NCI-H2227 treated with DMSO at 0.1 percent for 48 hours (cell line): ENCODE measurements around the gene C19orf25.

Experiments
- DNase-seq: peaks from one replicate; lab custom pipeline; 2025; lab: John Stamatoyannopoulos, UW

C19orf25 gene

DNA sequence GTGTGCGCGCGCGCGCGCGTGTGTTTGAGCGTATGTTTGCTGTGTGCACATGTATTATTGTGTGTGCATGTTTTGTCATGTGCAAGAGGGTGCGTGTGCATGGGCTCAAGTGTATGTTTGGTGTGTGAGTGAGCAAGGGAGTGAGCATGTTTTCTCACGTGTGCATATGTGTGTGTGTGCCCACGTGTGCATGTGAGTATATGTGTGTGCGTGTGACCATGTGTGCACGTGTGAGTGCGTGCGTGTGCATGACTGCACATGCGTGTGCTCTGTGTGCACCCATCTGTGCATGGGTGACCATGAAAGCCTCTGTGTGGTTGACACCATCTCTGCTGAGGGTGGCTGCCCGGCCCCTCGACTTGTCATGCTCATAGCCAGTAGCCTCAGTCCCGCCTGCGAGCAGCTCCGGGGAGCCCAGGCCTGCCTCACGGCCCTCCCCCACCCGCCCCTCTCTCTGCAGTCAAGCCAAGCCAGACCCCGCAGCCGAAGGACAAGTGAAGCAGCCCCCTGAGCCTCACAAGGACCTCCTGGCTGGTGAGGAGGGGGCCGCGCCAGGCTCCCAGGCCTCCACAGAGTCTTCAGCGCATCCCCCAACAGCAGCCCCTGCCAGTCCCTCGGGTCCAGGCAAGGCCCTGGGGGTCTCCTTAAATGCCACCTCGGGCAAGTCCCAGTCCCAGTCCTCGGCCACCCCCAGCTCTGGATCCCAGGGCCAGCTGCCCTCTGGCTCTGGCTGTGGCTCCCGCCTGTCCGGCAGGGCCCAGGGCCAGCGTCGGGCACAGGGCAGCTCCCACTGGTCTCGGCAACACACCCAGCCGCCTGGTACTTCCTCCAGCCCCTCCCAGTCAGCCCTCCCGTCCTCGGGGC, 17.9 kb upstream of the C19orf25 start:
- no peak for DNase-seq

- no peak for DNase-seq
Observed at GRCh38 chr19:1495799-1496713, 17.0 kb upstream of the C19orf25 start.

- no peak for DNase-seq
Observed at GRCh38 chr19:1495051-1495798, 16.2 kb upstream of the C19orf25 start.

DNA sequence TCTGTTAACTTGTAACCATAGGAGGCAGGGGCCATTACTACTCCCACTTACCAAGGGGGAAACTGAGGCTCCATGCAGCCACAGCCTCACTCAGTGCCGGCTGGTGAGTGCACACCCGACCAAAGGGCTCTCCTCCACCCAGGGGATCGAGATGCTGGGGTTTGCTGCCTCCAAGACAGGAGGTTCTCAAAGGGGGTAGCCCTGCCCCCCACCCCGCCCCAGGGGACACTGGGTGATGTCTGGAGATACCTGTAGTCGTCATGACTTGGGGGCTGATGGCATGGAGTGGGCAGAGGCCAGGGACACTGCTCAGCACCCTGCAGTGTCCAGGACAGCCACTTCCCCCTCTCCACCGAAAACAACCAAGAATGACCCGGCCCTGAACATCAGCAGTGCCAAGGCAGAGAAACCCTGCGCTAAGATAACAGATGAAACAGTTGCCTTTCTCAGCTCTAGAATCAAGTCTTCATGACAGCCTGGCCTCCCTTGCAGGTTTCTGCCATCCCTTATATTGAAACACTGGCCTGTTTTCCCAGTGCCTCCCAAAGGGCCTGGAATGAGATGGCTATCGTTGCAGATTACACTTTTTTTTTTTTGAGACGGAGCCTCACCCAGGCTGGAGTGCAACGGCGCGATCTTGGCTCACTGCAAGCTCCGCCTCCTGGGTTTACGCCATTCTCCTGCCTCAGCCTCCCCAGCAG, 15.2 kb upstream of the C19orf25 start:
- DNase-seq: no peak

- no peak for DNase-seq
Observed at GRCh38 chr19:1492474-1493006, 13.5 kb upstream of the C19orf25 start.

DNA sequence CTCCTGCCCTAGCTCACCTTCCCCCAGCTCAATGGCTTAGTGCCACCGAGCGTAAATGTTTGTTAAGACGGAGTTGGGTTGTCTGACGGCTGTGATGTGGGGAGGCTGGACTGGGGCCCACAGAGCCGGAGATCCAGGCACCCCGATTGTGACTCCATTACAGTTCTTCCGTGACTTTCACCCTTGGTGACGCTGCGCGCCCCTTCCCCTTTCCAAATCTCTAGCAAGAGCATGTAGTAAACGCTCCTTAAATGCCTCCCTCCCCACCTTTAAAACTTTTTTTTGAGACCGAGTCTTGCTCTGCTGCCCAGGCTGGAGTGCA, 12.8 kb upstream of the C19orf25 start:
- DNase-seq: no peak

- no peak for DNase-seq
Observed at GRCh38 chr19:1491114-1491848, 12.3 kb upstream of the C19orf25 start, which contains the start of gene REEP6. Gene REEP6, plus strand, starts transcription at chr19:1491181. Its CDS starts 89 bp downstream, at chr19:1491270.

- DNase-seq: peak; percentile 95
Observed at GRCh38 chr19:1490311-1491113, 11.5 kb upstream of the C19orf25 start, which contains the start of gene PCSK4. Gene PCSK4, minus strand, starts transcription at chr19:1490350. Its CDS starts 4 bp downstream, at chr19:1490346.

DNA sequence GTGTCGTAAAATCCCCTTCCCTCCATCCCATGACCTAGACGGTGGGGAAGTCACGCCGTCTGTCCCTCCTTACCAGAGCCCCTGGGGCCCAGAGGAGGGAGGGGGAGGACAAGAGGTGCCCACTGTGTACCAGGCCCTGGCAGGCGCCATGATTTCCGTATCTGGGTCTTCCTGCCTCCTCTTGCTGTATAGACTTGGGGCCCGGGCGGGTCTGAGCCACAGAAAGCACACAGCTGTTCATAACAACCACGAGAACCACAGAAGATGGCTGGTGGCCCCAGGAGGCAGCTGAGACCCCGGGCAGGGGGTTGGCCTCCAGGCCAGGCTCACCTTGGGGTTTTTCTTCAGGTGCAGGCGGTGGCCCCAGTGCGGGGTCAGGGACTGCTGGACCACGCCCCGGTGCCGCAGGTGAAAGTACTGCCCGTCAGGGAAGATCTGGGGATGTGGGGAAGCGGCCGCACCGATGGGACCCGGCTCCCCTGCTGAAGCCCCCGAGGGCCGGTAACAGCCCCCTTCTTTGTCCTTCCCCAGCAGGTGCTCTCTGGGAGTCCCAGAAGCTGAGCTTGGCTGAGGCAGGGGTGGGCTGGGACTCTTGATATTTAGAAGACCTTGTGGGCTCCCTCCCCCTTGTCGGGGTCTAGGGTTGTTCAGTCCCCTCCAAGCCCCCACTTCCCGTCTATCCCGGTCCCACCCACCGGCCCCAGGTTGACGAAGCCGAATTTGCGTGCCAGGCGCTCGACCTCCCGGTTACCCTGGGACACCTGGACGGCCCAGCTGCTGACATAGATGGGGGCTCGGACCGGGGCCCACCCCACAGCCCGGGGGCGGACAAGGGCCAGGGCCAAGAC, 10.7 kb upstream of the C19orf25 start:
- DNase-seq: no peak

DNA sequence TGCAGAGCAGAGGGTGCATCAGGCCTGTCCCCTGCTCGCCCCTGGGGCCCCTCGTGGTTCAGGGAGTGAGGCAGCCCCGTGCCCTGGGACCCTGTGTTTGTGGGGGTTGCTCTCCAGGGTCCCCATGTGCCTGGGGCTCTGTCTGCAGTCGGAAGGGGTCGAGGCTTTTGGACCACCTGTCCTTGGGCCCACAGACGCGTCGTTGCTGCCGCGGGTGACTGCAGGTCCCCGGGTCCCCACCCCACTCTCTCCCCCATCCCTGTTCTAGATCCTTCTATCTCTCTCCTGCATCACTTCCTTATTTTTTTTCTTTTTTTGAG, 9.2 kb upstream of the C19orf25 start:
- DNase-seq: no peak

DNA sequence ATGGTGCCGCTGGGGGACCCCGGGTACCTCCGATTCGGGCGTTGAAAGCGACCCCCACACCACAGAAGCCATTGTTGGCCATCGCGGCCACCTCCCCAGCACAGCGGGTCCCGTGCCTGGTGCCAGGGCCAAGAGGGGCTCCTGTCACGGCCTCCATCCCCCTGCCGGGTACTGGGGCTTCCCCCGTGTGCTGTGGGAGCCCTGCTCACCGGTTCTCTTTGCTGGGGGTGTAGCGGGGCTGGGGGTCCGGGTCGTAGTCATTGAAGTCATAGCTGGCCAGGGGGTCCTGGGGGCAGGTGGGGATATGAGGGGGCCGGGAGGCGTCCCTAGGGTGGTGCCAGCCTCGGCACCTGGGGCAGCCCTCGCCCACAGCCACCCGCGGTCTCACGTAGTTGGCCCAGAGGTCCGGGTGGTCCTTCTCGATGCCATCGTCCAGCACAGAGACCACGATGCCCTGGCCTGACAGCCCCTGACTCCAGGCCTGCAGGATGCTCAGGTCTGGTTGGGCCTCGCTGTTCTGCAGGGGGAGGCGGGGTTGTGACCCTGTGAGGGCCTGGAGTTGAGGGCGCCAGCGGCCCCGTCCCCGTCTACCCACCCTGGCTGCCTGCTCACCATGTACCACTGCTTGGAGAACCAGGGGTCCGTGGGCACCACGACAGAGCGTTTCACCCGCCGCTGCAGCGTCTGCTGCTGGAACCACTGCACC, 8.7 kb upstream of the C19orf25 start:
- DNase-seq: no peak

DNA sequence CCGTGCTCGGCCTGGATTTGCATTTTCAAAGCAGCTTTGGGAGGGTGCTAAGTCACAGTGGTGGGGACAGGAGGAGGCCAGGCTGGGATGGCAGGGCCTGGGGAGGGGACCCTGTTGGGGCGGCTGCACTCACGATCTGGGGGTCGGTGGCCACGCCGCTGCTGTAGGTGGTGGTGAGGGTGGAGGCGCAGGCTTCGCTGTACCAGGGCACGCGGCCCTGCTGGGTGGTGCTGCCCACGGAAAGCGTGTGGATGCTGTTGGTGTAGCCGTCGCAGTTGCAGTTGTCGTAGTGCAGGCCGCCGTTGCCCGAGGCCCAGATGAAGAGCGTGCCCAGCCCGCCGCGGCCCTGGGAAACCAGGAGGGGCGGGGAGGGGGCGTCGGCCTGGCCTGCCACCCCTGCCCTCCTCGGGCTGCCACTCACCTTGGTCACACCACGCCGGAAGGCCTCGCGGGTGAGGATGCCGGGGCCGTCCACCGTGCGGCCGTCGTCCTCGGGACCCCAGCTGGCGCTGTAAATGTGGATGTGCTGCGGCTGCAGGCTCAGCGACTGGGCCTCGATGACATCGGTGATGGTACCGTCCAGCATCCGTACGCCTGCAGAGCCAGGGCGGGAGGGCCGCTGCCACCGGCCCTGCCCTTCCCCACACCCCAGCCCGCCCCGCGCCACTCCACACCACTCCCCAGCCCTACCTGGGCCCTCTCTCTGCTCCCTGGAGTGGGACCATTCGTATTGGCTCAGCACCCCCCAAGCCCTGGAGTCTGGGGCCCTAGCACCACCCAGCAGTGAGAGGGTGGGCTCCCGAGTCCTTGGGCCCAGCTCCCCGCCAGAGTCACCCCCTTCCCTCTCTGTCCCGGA, 7.9 kb upstream of the C19orf25 start:
- no peak for DNase-seq

DNA sequence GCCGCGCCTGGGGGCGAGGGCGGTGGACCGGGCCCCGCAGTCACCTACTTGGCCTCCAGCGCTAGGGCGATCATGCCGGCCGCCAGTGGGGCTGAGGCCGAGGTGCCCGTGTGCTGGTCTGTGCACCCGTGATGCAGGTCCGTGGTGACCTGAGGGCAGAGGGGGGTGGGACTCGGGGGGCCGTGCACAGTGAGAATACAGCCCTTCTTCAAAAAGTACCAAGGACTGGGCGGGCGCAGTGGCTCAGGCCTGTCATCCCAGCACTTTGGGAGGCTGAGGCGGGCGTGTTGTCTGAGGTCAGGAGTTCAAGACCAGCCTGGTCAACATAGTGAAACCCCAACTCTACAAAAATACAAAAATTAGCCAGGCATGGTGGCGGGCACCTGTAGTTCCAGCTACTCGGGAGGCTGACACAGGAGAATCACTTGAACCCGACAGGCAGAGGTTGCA, 5.0 kb upstream of the C19orf25 start:
- no peak for DNase-seq

DNA sequence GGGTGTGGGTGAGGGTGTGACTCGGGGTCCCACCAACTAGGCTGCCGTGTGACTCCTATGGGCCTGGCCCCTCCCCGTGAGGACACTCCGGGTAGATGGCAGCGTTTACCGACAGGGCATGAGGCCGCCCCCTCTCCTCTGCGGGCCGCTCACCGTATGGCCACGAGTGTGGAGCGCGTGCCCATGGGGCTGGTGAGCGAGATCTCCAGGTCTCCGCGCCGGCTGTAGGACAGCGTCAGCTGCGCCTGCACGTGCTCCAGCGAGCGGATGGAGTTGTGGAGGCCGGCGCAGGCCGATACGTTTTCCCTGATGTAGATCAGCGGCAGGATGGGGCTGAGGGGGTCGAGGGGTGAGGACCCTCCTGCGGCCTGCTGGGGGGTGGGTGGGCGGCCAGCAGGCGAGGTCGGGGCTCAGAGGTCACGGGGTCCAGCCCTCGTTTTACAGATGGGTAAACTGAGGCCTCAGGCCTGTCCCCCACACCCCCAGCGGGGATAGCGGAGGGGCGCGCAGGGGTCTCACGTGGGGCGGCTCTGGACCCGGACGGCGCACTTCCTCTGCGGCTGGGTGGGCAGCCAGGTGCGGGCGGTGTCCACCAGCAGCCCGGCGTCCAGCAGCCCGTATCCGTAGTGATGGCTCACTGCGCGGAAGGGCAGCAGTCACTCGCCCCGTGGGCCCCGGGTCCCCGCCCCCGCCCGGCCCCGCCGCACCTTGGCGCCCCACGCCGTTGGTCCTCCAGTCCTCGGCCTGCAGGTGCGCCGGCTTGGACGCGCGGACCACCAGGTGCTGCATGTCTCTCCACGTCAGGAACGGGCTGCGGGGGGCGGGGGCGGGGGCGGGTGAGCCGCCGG, 4.3 kb upstream of the C19orf25 start:
- DNase-seq: no peak

DNA sequence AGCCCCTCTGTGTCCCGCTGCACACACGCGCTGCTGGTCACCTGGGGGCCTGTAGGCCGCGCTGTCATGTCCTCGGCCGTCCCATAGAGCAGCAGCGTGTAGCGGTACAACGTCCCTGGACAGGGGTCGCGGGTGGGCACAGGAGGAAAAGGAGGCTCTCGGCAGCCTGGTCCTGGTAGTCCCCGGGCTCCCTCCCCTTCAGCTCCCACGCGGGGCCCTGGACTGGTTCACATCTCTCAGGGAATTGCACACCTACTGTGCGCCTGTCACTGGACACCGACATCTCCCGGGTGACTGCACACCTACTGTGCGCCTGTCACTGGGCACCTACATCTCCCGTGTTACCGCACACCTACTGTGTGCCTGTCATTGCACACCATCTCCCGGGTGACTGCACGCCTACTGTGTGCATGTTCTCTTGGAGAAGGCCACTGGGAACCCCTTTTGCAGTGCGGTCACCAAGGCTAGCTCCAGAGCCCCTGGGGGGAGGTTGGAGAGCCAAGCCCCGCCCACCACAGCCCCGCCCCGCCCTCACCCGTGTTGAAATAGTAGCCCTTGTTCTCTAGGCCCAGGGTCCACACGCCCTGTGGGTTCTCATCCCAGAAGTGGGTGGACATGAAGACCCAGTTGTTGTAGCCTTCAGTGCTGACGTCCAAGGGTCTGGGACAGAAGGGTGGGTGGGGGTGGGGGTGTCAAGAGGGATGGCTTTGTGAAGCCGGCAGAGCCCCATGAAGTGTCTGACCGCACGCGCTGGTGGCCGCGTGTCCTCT, 3.5 kb upstream of the C19orf25 start:
- DNase-seq: no peak
